MM.1S (cell line): ENCODE measurements around the gene TTLL5.

Experiments
- DNase-seq: peaks from one replicate; pipeline ENCODE4 v3.0.0-alpha.2; 2015
- H2AFZ ChIP-seq: fragments of 300-600 bp; sonication (generic); 2 replicates; pipeline ENCODE4 v1.6.0; 2016; ENCODE audit warnings: antibody characterized with exemption, low read length
- H3F3A ChIP-seq: fragments of 300-600 bp; sonication (generic); 2 replicates; pipeline ENCODE4 v1.6.1; 2016; ENCODE audit warnings: mild to moderate bottlenecking, antibody characterized with exemption, low read length, moderate library complexity, mixed read lengths; ENCODE audit not compliant: insufficient read depth
- H3K27ac ChIP-seq: fragments of 300-600 bp; sonication (generic); 2 replicates; pipeline ENCODE4 v1.5.1; 2016; ENCODE audit warnings: mild to moderate bottlenecking, low read length
- H3K27me3 ChIP-seq: fragments of 300-600 bp; sonication (generic); replicated peaks from 2 replicates; pipeline ENCODE4 v1.6.0; 2016; ENCODE audit warnings: low read length; ENCODE audit not compliant: insufficient read depth
- H3K36me3 ChIP-seq: fragments of 300-600 bp; sonication (generic); replicated peaks from 2 replicates; pipeline ENCODE4 v1.6.1; 2016; ENCODE audit warnings: mild to moderate bottlenecking, low read length, mixed read lengths; ENCODE audit not compliant: insufficient read depth
- H3K4me1 ChIP-seq: fragments of 300-600 bp; sonication (generic); 2 replicates; pipeline ENCODE4 v1.6.1; 2016; ENCODE audit warnings: low read length, mixed read lengths
- H3K4me2 ChIP-seq: fragments of 300-600 bp; sonication (generic); 2 replicates; pipeline ENCODE4 v1.6.0; 2016; ENCODE audit warnings: low read depth, low read length
- H3K4me3 ChIP-seq: fragments of 300-600 bp; sonication (generic); 2 replicates; pipeline ENCODE4 v1.5.1; 2016; ENCODE audit warnings: low read length, mixed read lengths
- H3K79me2 ChIP-seq: fragments of 300-600 bp; sonication (generic); 2 replicates; pipeline ENCODE4 v1.6.1; 2016; ENCODE audit warnings: mixed run types, low read length, mixed read lengths
- H3K9ac ChIP-seq: fragments of 300-600 bp; sonication (generic); 2 replicates; pipeline ENCODE4 v1.6.1; 2016; ENCODE audit warnings: low read length, mixed read lengths
- H3K9me2 ChIP-seq: fragments of 300-600 bp; sonication (generic); replicated peaks from 2 replicates; pipeline ENCODE4 v1.6.1; 2016; ENCODE audit warnings: mild to moderate bottlenecking, low read length, mixed read lengths; ENCODE audit not compliant: insufficient read depth
- H3K9me3 ChIP-seq: fragments of 300-600 bp; sonication (generic); replicated peaks from 2 replicates; pipeline ENCODE4 v1.6.1; 2016; ENCODE audit warnings: mild to moderate bottlenecking, low read length, mixed read lengths; ENCODE audit not compliant: insufficient read depth
- H4K20me1 ChIP-seq: fragments of 300-600 bp; sonication (generic); 2 replicates; pipeline ENCODE4 v1.6.1; 2016; ENCODE audit warnings: mild to moderate bottlenecking, low read length, moderate library complexity, mixed read lengths; ENCODE audit not compliant: insufficient read depth
- EZH2 ChIP-seq: fragments of 300-600 bp; sonication (generic); optimal IDR thresholded peaks from 2 replicates; pipeline ENCODE3; 2017; ENCODE audit warnings: low read depth, mild to moderate bottlenecking, antibody characterized with exemption, low read length, mixed read lengths
- EZH2phosphoT487 ChIP-seq: fragments of 300-600 bp; sonication (generic); IDR thresholded peaks from 2 replicates; pipeline ENCODE4 v1.6.1; 2018; ENCODE audit warnings: antibody characterized with exemption, low read length
- TF ChIP-seq, protein P1 (sequence below): fragments of 300-600 bp; sonication (generic); IDR thresholded peaks from 2 replicates; pipeline ENCODE4 v1.5.1; 2016; ENCODE audit warnings: antibody characterized with exemption, low read length, mixed read lengths

TTLL5 gene

DNA sequence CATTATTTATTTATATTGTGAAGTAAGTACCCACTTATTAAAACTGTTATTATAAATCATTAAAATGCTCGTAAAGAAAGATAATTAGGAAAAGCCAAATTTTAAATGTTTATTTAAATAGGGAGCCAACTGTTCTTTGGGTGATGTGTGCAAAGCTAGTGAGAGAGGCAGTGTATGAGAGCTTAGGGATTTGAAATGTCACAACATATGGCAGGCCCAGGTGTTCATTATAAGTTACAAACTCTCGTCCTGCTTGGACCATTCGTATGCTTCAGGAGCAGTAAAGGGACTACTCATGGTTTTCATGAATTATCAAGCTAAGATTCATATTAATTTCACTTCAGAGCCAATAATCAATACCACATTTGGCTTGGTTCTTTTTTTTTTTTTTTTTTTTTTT lies 166.3 kb downstream of the TTLL5 start:
- Histone ChIP-seq H3K9me3 (no peaks in the 10 kb centered on the region), H3K27me3 (no peaks in the 10 kb centered on the region), H4K20me1 (no peaks in the 10 kb centered on the region), H3K36me3 (no peaks in the 10 kb centered on the region), H3K4me2 (no peak overlapping the region), H3K9me2 (no peaks in the 10 kb centered on the region), H3F3A (no peaks in the 10 kb centered on the region), H2AFZ (no peak overlapping the region), H3K4me3 (no peak overlapping the region), H3K9ac (no peak overlapping the region), H3K79me2 (no peaks in the 10 kb centered on the region), H3K27ac (no peak overlapping the region), H3K4me1 (0 out of 2 replicates have a peak, but pooled peaks cover 6% of the 10 kb centered on the region)
- no peak for DNase-seq
- TF ChIP-seq EZH2phosphoT487 (no peak), EZH2 (no peak)
- TF ChIP-seq, protein P1, sequence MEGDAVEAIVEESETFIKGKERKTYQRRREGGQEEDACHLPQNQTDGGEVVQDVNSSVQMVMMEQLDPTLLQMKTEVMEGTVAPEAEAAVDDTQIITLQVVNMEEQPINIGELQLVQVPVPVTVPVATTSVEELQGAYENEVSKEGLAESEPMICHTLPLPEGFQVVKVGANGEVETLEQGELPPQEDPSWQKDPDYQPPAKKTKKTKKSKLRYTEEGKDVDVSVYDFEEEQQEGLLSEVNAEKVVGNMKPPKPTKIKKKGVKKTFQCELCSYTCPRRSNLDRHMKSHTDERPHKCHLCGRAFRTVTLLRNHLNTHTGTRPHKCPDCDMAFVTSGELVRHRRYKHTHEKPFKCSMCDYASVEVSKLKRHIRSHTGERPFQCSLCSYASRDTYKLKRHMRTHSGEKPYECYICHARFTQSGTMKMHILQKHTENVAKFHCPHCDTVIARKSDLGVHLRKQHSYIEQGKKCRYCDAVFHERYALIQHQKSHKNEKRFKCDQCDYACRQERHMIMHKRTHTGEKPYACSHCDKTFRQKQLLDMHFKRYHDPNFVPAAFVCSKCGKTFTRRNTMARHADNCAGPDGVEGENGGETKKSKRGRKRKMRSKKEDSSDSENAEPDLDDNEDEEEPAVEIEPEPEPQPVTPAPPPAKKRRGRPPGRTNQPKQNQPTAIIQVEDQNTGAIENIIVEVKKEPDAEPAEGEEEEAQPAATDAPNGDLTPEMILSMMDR, result no peak

DNA sequence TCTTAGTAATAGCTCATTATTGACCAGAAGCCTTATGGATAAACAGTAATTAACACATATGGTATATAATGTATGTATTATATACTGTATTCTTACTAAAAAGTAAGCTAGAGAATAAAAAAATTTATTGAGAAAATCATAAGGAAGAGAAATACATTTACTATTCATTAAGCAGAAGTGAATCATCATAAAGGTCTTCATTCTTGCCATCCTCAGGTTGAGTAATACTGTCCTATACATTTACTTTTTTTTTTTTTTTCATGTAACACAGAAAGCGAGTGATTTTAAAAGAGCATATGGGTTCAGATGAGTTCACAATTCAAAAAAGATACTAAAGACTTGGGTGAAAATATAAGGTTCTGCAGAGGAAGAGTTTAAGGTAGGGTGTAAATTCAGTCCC lies 168.3 kb downstream of the TTLL5 start:
- Histone ChIP-seq H4K20me1 (no peaks in the 10 kb centered on the region), H3K79me2 (no peaks in the 10 kb centered on the region), H3K27me3 (no peaks in the 10 kb centered on the region), H3K27ac (no peak overlapping the region), H3K4me3 (no peak overlapping the region), H3K9me2 (no peaks in the 10 kb centered on the region), H3K9me3 (no peaks in the 10 kb centered on the region), H3K4me1 (0 out of 2 replicates have a peak, but pooled peaks cover under 1% of the 10 kb centered on the region), H3K9ac (no peak overlapping the region), H3F3A (no peaks in the 10 kb centered on the region), H3K4me2 (no peak overlapping the region), H3K36me3 (no peaks in the 10 kb centered on the region), H2AFZ (no peak overlapping the region)
- TF ChIP-seq EZH2, result no peak
- TF ChIP-seq, protein P1, result no peak
- TF ChIP-seq EZH2phosphoT487, result no peak
- DNase-seq, result no peak

DNA sequence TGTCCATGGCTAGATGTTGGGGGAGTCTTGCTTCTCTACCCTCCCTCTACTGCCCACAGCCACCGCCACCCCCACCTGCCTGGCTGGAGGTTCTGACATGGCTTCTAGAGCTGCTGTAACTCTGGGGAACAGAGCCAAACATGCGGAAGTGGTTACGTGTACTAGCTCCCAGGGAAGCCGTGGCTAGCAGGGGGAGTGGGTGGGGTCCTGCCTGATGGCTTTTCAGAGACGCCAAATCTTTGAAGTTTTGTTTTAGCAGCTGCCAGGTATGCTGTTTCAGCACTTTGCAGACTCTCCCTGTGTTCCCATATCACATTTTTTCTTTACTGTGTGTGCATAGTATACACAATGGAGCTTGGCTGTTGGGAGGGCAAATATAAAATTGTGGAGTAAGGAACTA lies 170.4 kb downstream of the TTLL5 start:
- no peaks in the 10 kb centered on the region for H3K79me2 ChIP-seq
- no peak overlapping the region for H3K9ac ChIP-seq
- H3K27me3 ChIP-seq, result no peaks in the 10 kb centered on the region
- no peak overlapping the region for H3K4me3 ChIP-seq
- DNase-seq, result no peak
- H4K20me1 ChIP-seq, result no peaks in the 10 kb centered on the region
- H2AFZ ChIP-seq, result no peak overlapping the region
- H3K4me1 ChIP-seq, result no peaks in the 10 kb centered on the region
- H3K9me2 ChIP-seq, result no peaks in the 10 kb centered on the region
- H3K36me3 ChIP-seq, result no peaks in the 10 kb centered on the region
- H3K27ac ChIP-seq, result no peak overlapping the region
- no peak overlapping the region for H3K4me2 ChIP-seq
- H3K9me3 ChIP-seq, result no peaks in the 10 kb centered on the region
- TF ChIP-seq EZH2phosphoT487 (no peak), EZH2 (no peak)
- TF ChIP-seq, protein P1, result no peak
- H3F3A ChIP-seq, result no peaks in the 10 kb centered on the region
